ENCODE results near the gene ADH4.

ADH4 gene

DNA sequence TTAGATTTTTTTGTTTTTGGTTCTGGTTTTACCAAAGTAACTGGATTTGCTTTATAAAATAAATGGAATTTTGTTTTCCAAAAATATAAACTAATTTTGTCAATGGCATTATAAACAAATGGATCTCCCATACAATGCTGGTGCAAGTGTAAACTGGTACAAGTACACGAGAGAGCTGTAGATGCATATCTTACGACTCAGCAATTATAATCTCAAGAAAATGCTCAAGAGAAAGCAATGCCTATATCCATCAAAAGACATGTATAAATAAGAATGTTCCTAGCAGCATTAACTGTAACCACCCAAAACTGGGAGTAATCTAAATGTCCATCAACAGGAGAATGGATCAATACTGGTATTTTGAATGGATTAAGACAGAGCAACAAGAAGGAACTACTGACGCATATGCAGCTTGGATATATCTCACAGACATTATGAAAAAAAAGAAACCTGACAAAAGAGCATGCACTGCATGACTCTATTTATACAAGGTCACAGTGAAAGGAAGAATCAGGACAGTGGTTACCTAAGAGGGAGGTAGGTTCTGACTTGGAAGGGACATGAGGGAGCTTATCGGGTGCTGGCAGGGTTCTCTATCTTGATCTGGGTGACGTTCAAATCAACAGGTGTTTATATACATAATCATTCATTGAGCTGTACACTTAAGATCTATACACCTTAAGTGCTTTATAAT lies 65.0 kb downstream of the ADH4 start:
- no peak for DNase-seq

DNA sequence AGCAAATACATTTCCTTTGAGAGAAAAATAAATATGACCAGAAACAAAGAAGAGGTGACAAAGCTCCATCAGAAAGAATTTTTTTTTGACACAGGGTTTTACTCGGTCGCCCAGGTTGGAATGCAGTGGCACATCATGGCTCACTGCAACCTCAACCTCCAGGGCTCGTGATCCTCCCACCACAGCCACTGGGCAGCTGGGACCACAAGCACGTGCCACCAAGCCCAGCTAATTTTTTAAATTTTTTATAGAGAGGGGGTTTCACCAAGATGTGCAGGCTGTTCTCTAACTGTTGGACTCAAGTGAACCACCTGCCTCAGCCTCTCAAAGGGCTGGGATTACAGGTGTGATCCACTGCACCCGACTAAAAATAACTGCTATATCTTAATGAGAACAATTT lies 65.8 kb downstream of the ADH4 start:
- no peak for DNase-seq

DNA sequence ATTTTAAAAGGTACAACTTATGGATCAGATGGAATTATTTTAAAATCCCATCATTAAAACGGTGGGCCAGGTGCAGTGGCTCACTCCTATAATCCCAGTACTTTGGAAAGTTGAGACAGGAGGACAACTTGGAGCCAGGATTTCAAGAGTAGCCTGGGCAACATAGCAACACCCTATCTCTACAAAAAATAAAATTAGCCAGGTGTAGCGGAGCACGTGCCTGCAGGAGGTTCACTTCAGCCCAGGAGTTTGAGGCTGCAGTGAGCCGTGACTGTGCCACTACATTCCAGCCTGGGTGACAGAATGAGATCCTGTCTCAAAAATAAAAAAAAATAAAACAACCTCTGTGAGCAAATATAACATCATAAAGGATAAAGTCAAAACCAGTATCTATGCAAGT lies 66.9 kb downstream of the ADH4 start:
- DNase-seq = no peak

DNA sequence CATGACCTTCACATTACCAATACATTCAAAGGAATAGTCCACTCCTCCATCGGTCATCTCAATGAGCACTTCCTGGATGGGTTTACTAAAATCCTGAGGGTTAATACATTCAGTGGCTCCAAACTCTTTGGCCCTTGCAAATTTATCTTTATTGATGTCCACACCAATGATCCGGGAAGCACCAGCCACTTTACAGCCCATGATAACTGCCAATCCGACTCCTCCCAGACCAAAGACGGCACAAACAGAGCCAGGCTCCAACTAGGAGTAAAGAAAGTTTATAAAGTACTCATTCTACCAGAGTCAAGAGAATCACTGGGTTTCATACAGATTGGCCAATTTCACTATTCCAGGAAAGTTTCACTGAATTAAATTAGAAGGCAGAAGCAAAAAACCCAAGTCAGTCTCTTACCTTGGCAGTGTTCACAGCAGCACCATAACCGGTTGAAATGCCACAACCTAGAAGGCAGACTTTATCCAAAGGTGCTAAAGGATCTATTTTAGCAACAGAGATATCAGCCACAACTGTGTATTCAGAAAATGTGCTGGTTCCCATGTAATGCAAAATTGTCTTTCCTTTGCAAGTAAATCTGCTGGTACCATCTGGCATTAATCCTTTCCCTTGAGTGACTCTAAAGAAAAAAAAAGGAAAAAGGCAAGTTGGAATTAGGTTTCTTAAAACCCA lies 67.7 kb downstream of the ADH4 start:
- DNase-seq = no peak

DNA sequence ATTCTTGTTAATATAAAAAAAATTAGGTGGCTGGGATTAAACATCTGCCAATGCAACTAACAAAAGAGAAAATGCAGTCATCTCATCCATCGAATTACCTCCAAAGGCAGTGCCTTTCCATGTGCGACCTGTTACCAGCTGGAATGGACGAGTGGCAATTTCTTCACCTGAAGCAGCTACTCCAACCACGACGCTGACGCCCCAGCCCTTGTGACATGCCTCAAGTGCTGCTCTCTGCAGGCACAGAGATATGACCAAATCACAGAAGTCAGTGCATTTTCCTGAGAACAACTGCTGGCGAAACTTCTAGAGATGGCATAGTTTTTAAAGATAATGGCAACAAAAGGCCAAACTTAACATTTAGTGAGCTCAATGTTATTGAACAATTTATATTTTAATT lies 69.3 kb downstream of the ADH4 start:
- no peak for DNase-seq
